HepG2 (cell line): ENCODE measurements around the gene AKAP10. TPM values are rescaled to one million over a fixed set of nuclear protein-coding genes. Genes with fewer than 3 reads are reported as not detected.

Experiments used
- ARNTL ChIP-seq: sonication (generic); formaldehyde crosslinking; IDR thresholded peaks from 2 replicates; pipeline ENCODE4 v1.4.0; 2020; ENCODE audit warnings: mild to moderate bottlenecking, missing genetic modification reagents
- ATM ChIP-seq: fragments of 450-650 bp; IDR thresholded peaks from 2 replicates; pipeline ENCODE4 v1.7.1; 2017; ENCODE audit warnings: mild to moderate bottlenecking, borderline replicate concordance
- CEBPZ ChIP-seq: IDR thresholded peaks from 2 replicates; pipeline ENCODE4 v1.6.1; 2012; ENCODE audit warnings: low read length, improper control_type of control experiment
- FOXC1 ChIP-seq: sonication (generic); formaldehyde crosslinking; IDR thresholded peaks from 2 replicates; pipeline ENCODE4 v1.8.0; 2022; ENCODE audit warnings: mild to moderate bottlenecking, missing genetic modification reagents, borderline replicate concordance
- FOXM1 ChIP-seq: sonication (generic); formaldehyde crosslinking; IDR thresholded peaks from 2 replicates; pipeline ENCODE4 v1.5.0; 2020; ENCODE audit warnings: missing genetic modification reagents
- FOXO4 ChIP-seq: sonication (generic); formaldehyde crosslinking; conservative IDR thresholded peaks from 2 replicates; pipeline ENCODE4 v1.8.1; 2023; ENCODE audit warnings: missing genetic modification reagents
- GFI1 ChIP-seq: sonication (generic); formaldehyde crosslinking; IDR thresholded peaks from 2 replicates; pipeline ENCODE4 v1.5.0; 2020; ENCODE audit warnings: missing genetic modification reagents, mild to moderate bottlenecking, borderline replicate concordance
- HHEX ChIP-seq: IDR thresholded peaks from 2 replicates; pipeline ENCODE4 v1.6.1; 2016; ENCODE audit warnings: control low read depth
- HIVEP1 ChIP-seq: sonication (generic); formaldehyde crosslinking; IDR thresholded peaks from 2 replicates; pipeline ENCODE4 v1.4.0; 2020; ENCODE audit warnings: mild to moderate bottlenecking, missing genetic modification reagents
- HOMEZ ChIP-seq: IDR thresholded peaks from 2 replicates; pipeline ENCODE4 v1.6.1; 2016; ENCODE audit warnings: low read depth
- KDM5A ChIP-seq: fragments of 200-600 bp; sonication (generic); IDR thresholded peaks from 2 replicates; pipeline ENCODE4 v1.7.0; 2018; ENCODE audit warnings: antibody characterized with exemption, mild to moderate bottlenecking, low read length, borderline replicate concordance
- MAF1 ChIP-seq: sonication (generic); formaldehyde crosslinking; IDR thresholded peaks from 2 replicates; pipeline ENCODE4 v1.5.0; 2020; ENCODE audit warnings: missing genetic modification reagents, borderline replicate concordance
- MED13 ChIP-seq: sonication (generic); formaldehyde crosslinking; IDR thresholded peaks from 2 replicates; pipeline ENCODE4 v1.5.0; 2020; ENCODE audit warnings: missing genetic modification reagents
- MTF2 ChIP-seq: sonication (generic); formaldehyde crosslinking; IDR thresholded peaks from 2 replicates; pipeline ENCODE4 v1.5.0; 2020; ENCODE audit warnings: missing genetic modification reagents, borderline replicate concordance
- NPAS2 ChIP-seq: sonication (generic); formaldehyde crosslinking; IDR thresholded peaks from 2 replicates; pipeline ENCODE4 v1.8.0; 2022; ENCODE audit warnings: mild to moderate bottlenecking, missing genetic modification reagents, borderline replicate concordance
- RARA ChIP-seq: IDR thresholded peaks from 2 replicates; pipeline ENCODE4 v1.6.1; 2016; ENCODE audit warnings: missing genetic modification reagents, missing compliant biosample characterization
- SMC3 ChIP-seq: IDR thresholded peaks from 2 replicates; pipeline ENCODE4 v1.6.1; 2011; ENCODE audit warnings: low read length, improper control_type of control experiment
- SRSF9 ChIP-seq: fragments of 200-400 bp; formaldehyde crosslinking; IDR thresholded peaks from 2 replicates; pipeline ENCODE4 v1.6.1; 2018; ENCODE audit warnings: borderline replicate concordance, mild to moderate bottlenecking, low read depth, low read length; ENCODE audit not compliant: insufficient read depth, poor library complexity, severe bottlenecking
- ZNF512B ChIP-seq: sonication (generic); formaldehyde crosslinking; IDR thresholded peaks from 2 replicates; pipeline ENCODE4 v1.5.1; 2020; ENCODE audit warnings: missing genetic modification reagents, mild to moderate bottlenecking, borderline replicate concordance
- ZNF550 ChIP-seq: sonication (generic); formaldehyde crosslinking; IDR thresholded peaks from 2 replicates; pipeline ENCODE4 v1.4.0; 2020; ENCODE audit warnings: mild to moderate bottlenecking, missing genetic modification reagents, borderline replicate concordance
- ZNF841 ChIP-seq: sonication (generic); formaldehyde crosslinking; IDR thresholded peaks from 2 replicates; pipeline ENCODE4 v1.8.1; 2023; ENCODE audit warnings: missing genetic modification reagents, borderline replicate concordance
- polyA plus RNA-seq, 8 experiments: library from polyadenylated mRNA; depleted of rRNA in 3 of 8; stranded (reverse) in 7 of 8; unstranded in 1 of 8; fragments of >200 nt; fragmentation: Illumina TruSeq in 4 of 8; extraction: Trizol in 4 of 8; gene quantifications; 2 replicates each; pipeline versions ENCODE4 v1.2.1 to v1.2.3, GENCODE V29; 2011 to 2016; ENCODE audit warnings: low read depth in 4 of 8, missing spikeins in 1 of 8, mixed read lengths in 1 of 8; ENCODE audit not compliant: insufficient read depth in 1 of 8
- total RNA-seq, 5 experiments: library from RNA; depleted of rRNA; stranded (reverse); fragments of >200 nt; fragmentation: Illumina TruSeq; extraction: Trizol; gene quantifications; 2 replicates each; pipeline ENCODE4 v1.2.3, GENCODE V29; 2016; ENCODE audit warnings: low read depth in 1 of 5

AKAP10 gene
- total and polyA plus RNA-seq, 2 of the 13 experiments (the other 11 are each of a cell fraction or from before 2014, with no cell fraction given): 17.6 to 21.7 TPM

- TF ChIP-seq ZNF841 (CRISPR knock-in tag): no peak
- TF ChIP-seq SMC3: no peak; the same call in 1 of the 2 replicates
- no peak for TF ChIP-seq ATM
- TF ChIP-seq FOXC1 (CRISPR knock-in tag): no peak
- no peak for TF ChIP-seq SRSF9
- TF ChIP-seq ZNF512B (CRISPR knock-in tag): no peak
- no peak for TF ChIP-seq KDM5A
- 0 out of 2 replicates have a peak, but pooled peaks have one; percentile 23 for TF ChIP-seq MTF2
- TF ChIP-seq HHEX (CRISPR knock-in tag): no peak
- TF ChIP-seq FOXO4 (CRISPR knock-in tag): no peak
- no peak for TF ChIP-seq ARNTL (CRISPR knock-in tag)
- TF ChIP-seq FOXM1 (CRISPR knock-in tag): no peak
- no peak for TF ChIP-seq RARA (CRISPR knock-in tag)
- no peak for TF ChIP-seq MAF1
- TF ChIP-seq HIVEP1 (CRISPR knock-in tag): no peak
- no peak for TF ChIP-seq GFI1
- no peak for TF ChIP-seq NPAS2
- TF ChIP-seq ZNF550 (CRISPR knock-in tag): no peak
- no peak for TF ChIP-seq HOMEZ (CRISPR knock-in tag)
- no peak for TF ChIP-seq CEBPZ
- no peak for TF ChIP-seq MED13 (CRISPR knock-in tag)
Measured at GRCh38 chr17:20009302-20010098, 31.9 kb upstream of the AKAP10 start, which contains the start of gene SPECC1 (continued).
